H1 (cell line): ENCODE results near the gene ARPC4. TPM values are rescaled to one million over a fixed set of nuclear protein-coding genes. Genes with fewer than 3 reads are reported as not detected.

Source experiments
- CBX5 ChIP-seq: fragments of 300-800, 300-1000 bp; sonication (generic); IDR thresholded peaks from 2 replicates; pipeline ENCODE4 v1.7.1; 2016; ENCODE audit warnings: antibody characterized with exemption, low read length, low read depth
- CHD7 ChIP-seq: fragments of 300-600 bp; sonication (generic); IDR thresholded peaks from 2 replicates; pipeline ENCODE4 v1.7.1; 2012; ENCODE audit warnings: low read length, moderate library complexity, mild to moderate bottlenecking, inconsistent platforms; ENCODE audit not compliant: insufficient replicate concordance
- POU5F1 ChIP-seq: IDR thresholded peaks from 2 replicates; pipeline ENCODE4 v1.6.1; 2011; ENCODE audit warnings: low read depth, mild to moderate bottlenecking, low read length, moderate library complexity
- SP1 ChIP-seq: IDR thresholded peaks from 2 replicates; pipeline ENCODE4 v1.6.1; 2011; ENCODE audit warnings: low read depth, low read length
- polyA plus RNA-seq, 7 experiments: library from polyadenylated mRNA; depleted of rRNA in 3 of 7; stranded (reverse) in 5 of 7; unstranded in 2 of 7; fragments of >200 nt in 5 of 7; fragments of 200-250 nt in 2 of 7; gene quantifications; 1 replicate in 5 of 7; 2 replicates in 1 of 7; 4 replicates in 1 of 7; pipeline versions ENCODE4 v1.2.1 to v1.2.3, GENCODE V29; 2011 to 2013; ENCODE audit warnings: missing spikeins in 2 of 7, mixed read lengths in 2 of 7
- total RNA-seq: library from RNA; stranded (reverse); fragmentation: NEBNext Ultra II Directional; extraction: Animal tissue kit (Norgen Biotek cat#: 25700); gene quantifications from 2 replicates; pipeline ENCODE4 v1.2.1, GENCODE V29; 2021

Gene ARPC4
- total and polyA plus RNA-seq, 2 of the 8 experiments (the other 6 are each of a cell fraction or from before 2014, with no cell fraction given): 138 to 154 TPM

GRCh38 chr3:9818666-9819335, 25.9 kb downstream of the ARPC4 start (continued):
- TF ChIP-seq CHD7 (no peak), POU5F1 (no peak), CBX5 (no peak), SP1 (no peak)
